HS-5 (cell line): ENCODE measurements around the gene P3H4.
"Not testable (repeated sequence)": the region's sequence is repeated elsewhere in the genome, so short reads cannot be mapped to it uniquely, and the experiment has no call there.

Experiments
- DNase-seq: peaks from one replicate; pipeline ENCODE4 v3.0.0-alpha.2; 2012; ENCODE audit warnings: low read depth

Gene P3H4

GRCh38 chr17:41794540-41794975 is 17.2 kb downstream of the P3H4 start:
- DNase-seq, result no peak

GRCh38 chr17:41793784-41794539 is 17.8 kb downstream of the P3H4 start:
- DNase-seq, result no peak

DNA sequence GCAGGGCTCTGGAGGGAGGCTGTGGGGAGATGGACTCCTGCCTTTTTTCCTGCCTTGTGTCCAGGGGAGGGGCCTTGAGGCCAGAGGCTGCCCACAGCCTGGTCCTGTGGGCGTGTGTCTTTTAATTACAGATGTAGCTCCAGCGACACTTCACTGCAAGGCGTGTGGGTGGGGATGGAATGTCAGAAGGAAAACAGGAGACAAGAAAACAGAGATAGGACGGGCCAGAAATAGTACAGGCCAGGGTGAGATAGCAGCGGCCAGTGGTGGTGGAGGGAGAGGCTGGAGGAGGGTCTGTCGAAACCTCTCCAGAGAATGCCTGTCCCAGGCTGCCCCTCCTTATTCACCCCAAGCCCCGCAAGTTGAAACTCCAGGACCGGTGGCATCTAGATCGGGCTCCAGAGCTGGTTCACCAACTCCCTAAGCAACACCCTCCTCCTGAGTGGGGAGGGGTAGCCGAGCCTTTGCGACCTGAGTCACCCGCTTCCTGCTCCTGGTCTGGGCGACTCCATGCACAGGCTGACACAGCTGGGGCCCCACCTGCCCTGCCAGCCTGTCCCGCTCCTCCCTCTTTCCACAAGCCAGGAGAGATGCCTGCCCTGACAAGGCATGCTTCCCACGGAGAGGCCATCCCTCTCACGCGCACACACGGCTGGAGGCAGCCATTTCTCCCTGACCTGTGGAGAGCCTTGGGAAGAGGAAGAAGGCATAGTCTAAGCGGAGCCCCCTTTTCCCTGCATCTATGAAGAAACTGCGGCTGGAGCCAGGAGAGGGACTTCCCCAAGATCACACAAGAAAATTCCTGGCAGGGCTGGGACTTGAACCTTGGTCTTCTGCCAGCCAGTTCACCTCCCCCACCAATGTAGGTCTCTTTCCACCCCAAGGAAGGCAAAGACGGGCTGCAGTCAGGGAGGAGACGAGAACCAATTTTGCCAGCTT is 18.6 kb downstream of the P3H4 start:
- DNase-seq, result no peak

- DNase-seq, result no peak
Measured at GRCh38 chr17:41787021-41787418, 24.7 kb downstream of the P3H4 start.

DNA sequence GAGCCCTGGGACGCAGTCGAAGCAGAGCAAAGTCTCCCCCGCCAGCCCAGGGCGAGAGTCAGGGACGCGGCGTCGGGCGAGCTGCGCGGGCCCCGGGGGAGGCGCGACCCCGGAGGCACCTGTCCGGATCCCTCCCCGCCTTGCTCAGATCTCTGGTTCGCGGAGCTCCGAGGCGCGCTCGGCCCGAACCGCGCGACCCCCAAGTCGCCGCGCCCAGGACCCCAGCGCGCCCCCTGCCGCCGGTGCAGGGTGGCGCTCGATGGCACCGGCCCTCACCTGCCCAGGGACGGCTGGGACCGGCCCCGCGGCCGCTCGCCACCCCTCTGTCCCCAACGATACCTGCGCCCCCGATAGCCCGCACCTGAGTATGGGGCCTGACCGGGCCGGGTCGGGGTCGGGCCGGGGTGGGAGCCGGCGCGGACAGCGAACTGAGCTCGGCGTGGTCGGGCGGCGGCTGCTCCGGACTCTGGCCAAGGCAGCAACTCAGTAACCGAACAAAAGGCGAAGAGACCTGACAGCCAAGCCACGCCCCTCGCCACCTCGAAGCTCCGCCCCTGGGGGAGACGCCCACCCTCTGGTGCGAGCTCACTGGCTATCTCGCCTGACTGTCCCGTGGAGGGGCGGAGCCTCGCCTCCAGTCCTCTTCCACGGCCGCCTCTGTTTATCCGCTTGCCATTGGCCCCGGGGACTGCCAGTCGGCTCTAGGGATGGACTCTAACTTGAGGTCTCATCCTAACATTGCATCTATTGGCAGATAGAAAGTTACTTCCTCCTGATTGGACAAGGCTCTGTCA is 25.3 kb downstream of the P3H4 start, which contains the start of gene JUP:
Gene JUP (minus strand): TSS at position 485 of the 794 bp plus-strand sequence. CDS start 14,857 bp downstream, outside the sequence.
- DNase-seq, result peak; percentile 60

- DNase-seq, result no peak
Measured at GRCh38 chr17:41785859-41786226, 25.9 kb downstream of the P3H4 start.

GRCh38 chr17:41785091-41785858 is 26.5 kb downstream of the P3H4 start:
- DNase-seq, result no peak

DNA sequence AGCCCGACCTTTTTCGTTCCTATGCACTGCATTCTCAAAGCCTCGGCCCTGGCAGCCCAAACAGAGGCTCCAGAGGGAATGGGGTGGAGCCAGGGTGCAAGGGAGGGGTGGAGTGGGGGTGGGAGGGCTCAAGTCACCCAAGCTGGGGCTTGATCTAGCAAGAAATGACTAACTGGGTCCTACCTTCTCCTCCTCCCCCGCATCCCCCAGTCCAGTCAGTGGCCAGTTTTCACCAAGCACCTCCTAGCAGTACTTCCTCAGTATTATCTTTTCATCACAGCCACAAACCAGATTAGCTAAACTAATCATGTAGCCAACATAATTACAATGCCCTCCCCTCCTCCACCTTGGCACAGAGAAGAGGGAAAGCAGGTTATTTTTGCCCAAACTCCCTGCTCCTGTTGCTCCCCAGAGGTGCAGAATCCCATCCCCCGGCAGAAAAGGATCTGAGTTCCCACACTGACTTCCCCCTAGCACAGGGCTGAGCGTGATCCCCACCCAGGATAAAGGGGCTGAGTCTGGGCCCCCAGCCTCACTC is 27.5 kb downstream of the P3H4 start:
- no peak for DNase-seq

GRCh38 chr17:41782142-41782541 is 29.6 kb downstream of the P3H4 start:
- DNase-seq, result no peak

DNA sequence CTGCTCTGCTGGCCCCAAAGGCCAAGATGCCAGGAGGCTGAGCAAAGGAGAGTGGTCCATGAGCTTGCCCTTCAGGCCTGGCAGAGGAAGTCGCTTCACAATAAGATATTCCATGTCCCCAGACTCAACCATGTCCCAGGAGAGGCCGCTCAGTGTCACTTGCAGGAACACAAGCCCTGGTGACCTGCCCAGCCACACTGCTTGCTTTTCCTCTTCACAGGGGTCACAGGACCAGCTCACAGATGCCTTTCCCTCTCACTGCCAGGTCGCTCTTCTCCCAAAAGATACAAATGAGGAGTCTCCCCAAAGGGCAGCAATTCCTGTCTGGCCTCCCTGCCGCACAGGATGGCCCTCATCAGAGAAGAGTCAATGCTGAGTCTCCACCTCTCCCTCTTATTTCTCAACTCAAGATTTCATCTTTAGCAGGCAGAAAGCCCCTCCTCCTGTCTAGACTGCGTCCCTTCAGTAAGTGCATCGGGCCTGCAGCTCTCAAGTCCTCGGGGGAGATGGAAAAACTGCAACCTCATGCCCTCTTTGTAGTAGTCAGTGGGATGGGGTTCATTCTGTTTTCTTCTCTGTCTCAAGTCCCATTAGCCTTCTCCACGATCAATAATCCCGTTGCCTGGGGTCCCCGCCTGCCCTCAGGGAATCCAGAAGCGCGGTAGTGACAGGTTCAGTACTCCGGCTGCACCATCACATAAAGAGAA is 30.2 kb downstream of the P3H4 start:
- DNase-seq, result no peak

DNA sequence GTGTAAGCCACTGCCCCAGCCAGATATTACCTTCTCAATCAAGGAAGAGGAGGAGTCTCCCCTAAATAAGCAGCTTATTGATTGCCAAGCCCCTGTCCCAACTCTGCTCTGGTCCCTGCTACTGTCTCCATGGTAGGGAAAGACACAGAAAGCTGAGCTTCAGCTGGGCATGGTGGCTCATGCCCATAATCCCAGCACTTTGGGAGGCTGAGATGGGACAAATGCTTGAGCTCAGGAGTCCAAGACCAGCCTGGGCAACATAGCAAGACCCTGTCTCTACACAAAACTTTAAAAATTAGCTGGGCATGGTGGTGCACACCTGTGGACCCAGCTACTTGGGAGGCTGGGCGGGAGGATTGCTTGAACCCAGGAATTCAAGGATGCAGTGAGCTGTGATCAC is 31.8 kb downstream of the P3H4 start:
- no peak for DNase-seq

DNA sequence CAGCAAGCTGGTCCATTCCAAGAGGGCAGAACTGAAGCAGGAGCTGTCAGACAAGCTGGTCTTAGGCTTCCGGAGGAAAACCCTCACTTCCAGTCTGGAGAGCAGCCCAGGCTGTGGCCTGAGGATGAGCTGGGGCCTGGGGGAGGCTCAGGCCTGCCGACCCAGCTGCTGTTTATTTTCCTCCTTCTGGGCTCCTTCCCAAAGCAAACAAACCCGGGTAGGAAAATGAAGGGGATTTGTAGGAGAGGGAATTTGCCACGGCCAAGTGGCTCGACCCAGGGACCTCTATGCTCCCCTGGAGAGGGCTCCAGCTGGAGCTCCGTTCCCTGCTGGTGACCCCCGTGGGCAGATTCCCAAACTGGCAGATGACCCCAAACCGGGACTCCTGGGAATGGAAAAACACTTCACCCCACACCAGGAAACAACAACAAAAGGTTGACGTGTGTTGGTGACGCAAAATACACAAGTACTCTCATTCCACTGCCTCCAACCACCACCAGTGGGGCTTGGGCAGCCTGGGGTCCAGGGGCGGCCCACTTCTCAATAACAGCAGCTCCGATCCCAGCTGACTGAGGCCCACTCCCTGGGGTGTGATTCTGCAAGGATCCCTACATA is 34.1 kb downstream of the P3H4 start:
- DNase-seq, result no peak

DNA sequence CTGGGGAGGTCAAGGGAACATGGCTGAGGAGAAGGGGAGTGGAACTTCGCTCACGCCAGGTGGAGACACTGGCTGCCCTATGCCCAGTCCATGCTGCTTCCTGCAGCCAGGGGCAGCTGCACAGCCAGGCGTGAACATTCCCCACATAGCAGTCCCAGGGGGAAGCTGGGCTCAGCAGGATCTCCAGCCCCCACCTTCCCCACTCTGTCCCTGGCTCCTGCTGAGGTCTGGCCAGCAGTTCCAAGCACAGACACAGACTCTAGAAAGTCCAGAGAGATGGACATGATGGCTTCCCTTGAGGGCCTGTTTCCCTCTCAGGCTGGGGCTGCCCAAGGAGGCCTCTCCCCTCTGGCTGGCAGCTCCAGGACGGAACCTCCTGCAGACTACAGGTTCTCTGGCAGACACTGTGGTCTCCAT is 34.6 kb downstream of the P3H4 start:
- no peak for DNase-seq

GRCh38 chr17:41776262-41776900 is 35.4 kb downstream of the P3H4 start:
- DNase-seq, result not testable (repeated sequence)

DNA sequence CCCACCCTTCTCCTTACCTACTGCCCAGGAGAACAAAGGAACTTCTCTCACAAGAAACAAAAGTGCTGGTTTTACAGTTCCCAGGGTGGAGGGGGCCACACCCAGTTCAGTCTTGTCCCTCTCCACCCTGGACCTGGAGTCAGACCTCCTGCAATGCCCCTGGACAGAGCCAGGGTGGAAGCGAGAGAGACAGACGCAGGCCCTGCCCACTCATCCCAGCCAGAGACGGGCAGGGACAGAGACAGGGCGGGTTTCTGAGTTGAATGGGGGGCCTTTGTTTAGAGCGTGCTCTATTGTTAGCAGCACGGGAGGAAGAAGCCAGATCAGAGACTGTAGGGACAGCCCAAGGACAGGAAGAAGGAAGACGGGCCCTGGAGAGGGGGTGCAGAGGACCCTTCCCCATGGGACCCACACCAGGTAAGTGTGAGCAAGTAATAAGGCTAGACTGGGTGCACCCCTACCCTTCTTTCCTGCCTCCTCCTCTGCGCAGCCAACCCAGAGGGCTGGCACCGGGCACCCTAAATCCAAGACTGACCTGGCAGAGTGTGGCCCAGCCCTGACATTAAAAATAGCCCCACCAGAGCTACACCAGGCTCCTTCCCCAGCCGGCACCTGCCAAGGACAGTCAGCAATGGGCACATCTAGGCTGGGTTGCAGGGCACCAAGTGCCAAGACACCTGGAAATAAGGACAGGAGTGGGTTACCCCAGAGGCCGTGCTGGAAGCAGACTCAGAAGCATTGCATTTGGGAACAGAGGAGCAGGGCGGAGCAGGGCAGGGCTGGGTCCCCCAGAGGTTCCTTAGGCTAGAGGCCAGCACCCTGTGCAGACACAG is 36.1 kb downstream of the P3H4 start:
- DNase-seq, result no peak

GRCh38 chr17:41773731-41774193 is 38.0 kb downstream of the P3H4 start:
- no peak for DNase-seq

GRCh38 chr17:41773190-41773588 is 38.6 kb downstream of the P3H4 start:
- DNase-seq, result peak; percentile 23

DNA sequence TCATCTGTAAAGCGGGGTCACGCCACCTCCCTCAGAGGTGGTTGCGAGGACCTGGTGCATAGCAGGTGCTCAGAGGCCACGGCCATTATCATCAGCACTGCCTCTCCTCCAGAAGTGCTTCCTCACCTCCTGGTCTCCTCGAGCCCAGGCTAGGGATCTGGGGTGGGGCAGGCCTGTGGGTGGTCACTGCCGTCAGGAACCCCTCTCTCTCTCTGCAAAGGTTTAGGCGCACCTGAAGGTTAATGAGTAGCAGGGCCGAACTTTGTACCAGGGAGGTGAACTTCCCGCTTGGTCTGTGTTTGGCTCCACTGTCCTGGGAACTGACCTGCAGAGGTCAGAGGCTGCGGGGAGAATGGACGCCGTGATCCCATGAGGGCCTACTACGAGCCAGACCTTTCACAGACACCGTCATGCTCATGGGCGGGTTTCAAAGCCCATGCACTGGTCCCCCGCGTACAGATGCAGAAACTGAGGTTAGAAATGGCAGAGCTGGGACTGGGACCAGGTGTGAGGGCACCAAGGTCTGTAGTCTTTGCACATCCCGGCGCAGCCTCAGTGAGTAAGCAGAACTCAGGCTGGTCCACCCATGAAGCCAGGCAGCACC is 39.1 kb downstream of the P3H4 start:
- DNase-seq, result no peak
